ENCODE data around the gene LRP8.
A peak's percentile ranks its signal among the peaks of the same experiment; 100 is the strongest.
"Not testable (repeated sequence)": the region's sequence is repeated elsewhere in the genome, so short reads cannot be mapped to it uniquely, and the experiment has no call there.

Gene LRP8

GRCh38 chr1:53303243-53303642 lies 24.6 kb downstream of the LRP8 start:
- no peak for DNase-seq

- no peak for DNase-seq
Observed at GRCh38 chr1:53299233-53299632, 28.6 kb downstream of the LRP8 start.

- no peak for DNase-seq
Observed at GRCh38 chr1:53298045-53298637, 29.7 kb downstream of the LRP8 start.

DNA sequence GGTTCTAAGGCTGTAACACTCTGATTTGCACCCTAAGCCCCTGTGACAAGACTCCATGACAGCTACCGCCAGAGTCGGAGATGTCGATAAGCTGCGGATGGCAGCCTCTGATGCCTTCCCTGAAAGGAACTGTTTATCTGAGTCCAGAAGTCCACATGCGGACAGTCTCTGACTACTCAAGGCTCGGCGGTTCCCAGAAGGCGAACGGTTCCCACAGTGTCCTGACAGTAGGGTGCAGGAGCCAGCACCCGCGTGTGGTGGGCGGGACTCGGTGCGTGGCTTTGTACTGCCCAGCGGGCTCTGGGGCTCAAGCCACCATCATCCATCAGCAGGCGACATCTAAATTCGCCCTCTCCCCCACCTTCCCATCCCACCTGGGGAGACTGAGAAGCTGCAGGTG lies 30.7 kb downstream of the LRP8 start:
- no peak for DNase-seq

GRCh38 chr1:53296117-53296749 lies 31.6 kb downstream of the LRP8 start:
- DNase-seq = no peak

DNA sequence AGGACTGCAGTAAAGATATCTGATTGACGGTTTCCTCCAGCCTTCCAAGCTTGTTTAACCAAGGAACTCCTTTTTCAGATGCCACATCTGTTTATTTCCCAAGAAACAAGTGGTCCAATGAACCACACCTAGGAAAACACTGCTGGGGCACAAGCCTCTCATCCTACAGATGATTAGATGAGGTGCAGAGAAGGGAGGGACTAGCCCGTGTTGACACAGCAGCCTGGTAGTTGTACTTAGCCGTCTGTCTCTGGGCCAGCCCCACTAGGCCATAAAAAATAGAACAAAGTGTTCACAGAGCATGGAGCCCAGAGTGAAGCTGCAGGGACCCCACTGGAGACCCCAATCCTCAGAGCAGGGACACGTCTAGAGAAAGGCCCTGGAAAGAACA lies 32.1 kb downstream of the LRP8 start:
- peak; percentile 41 for DNase-seq

DNA sequence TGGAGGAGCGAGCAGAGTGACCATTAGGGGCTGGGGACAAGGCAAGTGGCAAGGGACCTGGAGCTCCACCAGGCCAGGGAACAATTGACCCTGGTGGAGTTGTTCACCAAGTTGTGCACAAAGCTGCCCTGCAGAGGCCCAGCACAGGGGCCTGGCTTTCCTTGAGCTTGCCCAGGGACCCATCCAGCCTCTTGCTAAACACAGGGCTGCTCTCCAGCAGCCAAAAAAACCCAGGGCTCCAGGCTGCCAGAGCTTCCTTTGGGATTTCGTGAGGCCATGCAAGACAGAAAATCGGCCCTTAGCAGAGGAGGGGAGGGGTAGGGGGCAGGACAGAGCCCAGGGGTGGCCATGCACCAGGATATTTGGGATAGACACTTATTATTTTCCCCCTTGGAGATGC lies 32.6 kb downstream of the LRP8 start:
- no peak for DNase-seq

DNA sequence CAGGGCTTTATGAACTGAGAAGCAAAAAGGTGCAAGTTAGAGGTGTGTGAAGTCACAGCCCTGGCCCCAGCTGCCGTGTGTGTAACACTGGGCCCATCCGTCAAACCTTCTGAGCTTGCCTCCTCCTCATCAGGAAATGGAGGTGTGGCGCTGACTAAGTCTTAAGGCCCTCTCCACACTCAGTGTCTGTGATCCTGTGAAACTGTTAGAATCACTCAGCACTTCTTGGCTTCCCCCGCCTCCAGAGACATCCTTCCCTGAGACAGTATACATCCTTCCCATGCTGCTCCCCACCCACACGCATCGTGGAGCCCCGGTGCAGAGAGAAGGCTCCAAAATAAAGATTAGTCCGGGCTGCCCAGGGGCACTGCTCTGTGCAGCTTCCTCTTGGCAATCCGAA lies 33.3 kb downstream of the LRP8 start:
- no peak for DNase-seq

DNA sequence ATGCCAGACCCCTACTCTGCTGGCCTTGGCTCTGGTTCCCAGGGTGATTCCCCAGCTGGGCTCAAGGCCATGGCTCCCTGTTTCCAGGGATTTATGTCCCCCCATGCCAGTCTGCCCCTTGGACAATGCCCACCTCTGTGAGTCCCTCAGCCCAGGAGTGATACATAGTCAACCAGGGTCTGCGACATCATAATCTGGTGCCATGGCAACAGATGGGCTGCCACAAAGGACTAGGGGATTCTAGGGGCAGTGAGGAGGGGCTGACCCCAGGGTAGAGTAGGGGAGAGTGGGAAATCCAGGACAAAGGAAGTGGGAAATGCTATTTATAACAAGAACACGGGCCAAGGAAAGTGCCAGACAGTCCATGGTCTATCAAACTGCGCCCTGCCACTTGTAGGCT lies 33.8 kb downstream of the LRP8 start:
- DNase-seq = no peak

- DNase-seq = no peak
Observed at GRCh38 chr1:53293123-53293522, 34.7 kb downstream of the LRP8 start.

DNA sequence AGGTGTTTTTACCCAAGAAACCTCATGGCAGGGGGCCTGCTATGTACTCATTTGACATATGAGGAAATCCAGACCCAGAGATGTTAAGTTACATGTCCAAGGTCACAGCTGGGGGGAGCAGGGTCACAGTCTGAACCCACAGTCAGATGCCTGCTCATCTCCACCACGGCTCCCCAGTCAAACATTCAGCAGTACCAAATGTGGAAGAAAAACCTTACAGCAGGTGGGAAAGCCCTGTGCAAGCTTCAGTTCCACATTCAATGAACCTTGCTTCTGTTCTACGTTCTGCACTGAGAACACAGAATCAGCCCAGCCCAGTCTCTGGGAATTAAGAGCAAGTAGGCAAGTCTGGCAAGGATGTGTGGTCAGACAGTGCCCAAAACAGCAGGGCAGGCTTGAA lies 35.2 kb downstream of the LRP8 start:
- no peak for DNase-seq

GRCh38 chr1:53291574-53291973 lies 36.3 kb downstream of the LRP8 start:
- DNase-seq = no peak

GRCh38 chr1:53288790-53289429 lies 39.0 kb downstream of the LRP8 start:
- no peak for DNase-seq

- DNase-seq = no peak
Observed at GRCh38 chr1:53288002-53288789, 39.7 kb downstream of the LRP8 start.

- DNase-seq = no peak
Observed at GRCh38 chr1:53286955-53287354, 40.9 kb downstream of the LRP8 start.

DNA sequence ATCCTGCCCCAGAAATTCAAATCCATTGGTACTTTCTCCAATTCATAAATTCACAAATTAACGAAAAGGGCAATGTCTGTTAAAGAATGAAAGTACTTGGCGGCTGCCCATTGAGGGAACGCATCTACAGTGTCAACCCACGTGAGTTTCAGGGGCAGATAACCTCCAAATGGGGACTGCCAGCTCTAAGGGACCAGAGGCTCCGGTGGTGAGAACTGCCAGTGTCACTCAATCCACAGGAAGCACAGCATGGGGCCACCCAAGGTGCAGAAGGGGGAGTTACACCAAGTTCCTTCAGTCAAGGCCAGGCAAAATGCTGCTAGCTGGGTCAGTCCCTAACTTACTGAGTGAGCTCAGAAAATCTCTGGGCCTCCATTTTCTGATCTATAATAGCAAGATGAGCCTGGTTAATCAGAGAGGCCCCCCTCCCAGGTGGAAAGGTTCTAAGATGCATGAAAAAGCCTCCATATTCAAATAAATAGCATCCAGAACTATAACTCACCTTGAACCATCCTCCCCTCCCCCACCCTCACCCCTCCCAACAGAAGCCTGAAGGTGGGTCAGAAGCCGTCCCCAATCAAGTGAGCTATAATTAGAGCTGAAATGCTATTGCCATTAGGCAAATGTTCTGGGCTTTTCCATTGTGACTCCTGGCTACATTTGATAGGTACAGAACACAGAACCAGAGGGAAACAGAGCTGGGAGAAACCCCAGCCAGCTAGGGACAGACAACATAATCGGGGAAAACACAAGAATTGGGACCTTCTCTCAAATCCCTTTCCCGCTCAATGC lies 41.7 kb downstream of the LRP8 start:
- DNase-seq = no peak

DNA sequence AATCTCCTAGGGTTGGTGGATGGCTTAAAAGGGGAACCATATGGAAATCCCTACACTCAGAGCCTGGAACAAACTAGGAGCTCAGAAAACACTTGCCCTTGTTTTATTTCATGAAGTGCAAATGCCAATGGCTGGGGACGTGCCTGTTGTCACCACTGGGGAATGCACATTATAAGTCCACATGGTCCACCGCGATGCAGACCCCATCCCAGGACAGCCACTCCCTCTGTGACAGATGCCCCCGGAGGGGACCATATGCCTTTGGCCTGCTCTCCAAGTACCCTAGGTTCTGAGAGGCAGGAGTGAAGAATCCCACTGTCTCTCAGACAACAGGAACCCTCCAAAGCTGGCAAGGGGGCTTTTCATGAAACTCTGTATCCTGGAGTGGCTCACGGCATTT lies 42.3 kb downstream of the LRP8 start:
- no peak for DNase-seq

- DNase-seq = no peak
Observed at GRCh38 chr1:53284224-53285020, 43.4 kb downstream of the LRP8 start.

GRCh38 chr1:53283156-53283555 lies 44.7 kb downstream of the LRP8 start:
- not testable (repeated sequence) for DNase-seq

GRCh38 chr1:53281133-53281532 lies 46.7 kb downstream of the LRP8 start:
- no peak for DNase-seq

DNA sequence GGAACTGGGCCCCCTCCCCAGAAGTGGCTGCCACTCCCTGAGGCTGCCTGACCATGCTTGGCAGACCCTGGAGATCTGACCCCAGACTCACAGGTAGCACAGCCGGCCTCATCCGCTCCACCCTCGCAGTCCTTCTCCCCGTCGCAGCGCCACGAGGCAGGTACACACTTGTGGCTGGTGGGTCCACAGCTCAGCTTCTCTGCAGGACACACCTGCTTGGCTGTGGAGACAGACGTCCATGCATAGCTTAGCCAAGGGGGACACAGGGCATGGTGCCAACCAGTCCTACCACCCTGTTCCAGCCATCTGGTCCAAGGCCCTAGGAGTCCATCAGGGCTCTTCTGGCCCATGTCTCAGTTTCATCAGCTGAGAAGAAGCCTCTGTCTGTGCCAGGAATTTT lies 47.4 kb downstream of the LRP8 start:
- no peak for DNase-seq

Data from DMS53 (cell line).